ENCODE measurements around the gene FAM89A. TPM values are rescaled to one million over a fixed set of nuclear protein-coding genes. Genes with fewer than 3 reads are reported as not detected.
"Not testable (repeated sequence)": the region's sequence is repeated elsewhere in the genome, so short reads cannot be mapped to it uniquely, and the experiment has no call there.

The FAM89A gene
- total RNA-seq, 1 donor from 2014 or later = 11.8 TPM

GRCh38 chr1:231032963-231033362 is 7.1 kb downstream of the FAM89A start:
- DNase-seq (ENCODE audit: low spot score in 2 of 2, unreplicated experiment in 2 of 2) = no peak
- Mint-ChIP-seq H3K36me3 (peaks cover 6% of the 10 kb centered on the region), H3K27ac (no peak overlapping the region), H3K27me3 (ENCODE audit: low read depth) (peaks cover 3% of the 10 kb centered on the region), H3K9me3 (no peaks in the 10 kb centered on the region), H3K4me3 (no peak overlapping the region), H3K4me1 (peaks cover 7% of the 10 kb centered on the region)
- TF ChIP-seq CTCF (IDR thresholded peaks at IDR 0.05; ENCODE audit: unreplicated experiment) = no peak

GRCh38 chr1:231029841-231030240 is 10.2 kb downstream of the FAM89A start:
- DNase-seq (ENCODE audit: low spot score in 2 of 2, unreplicated experiment in 2 of 2) = no peak
- no peak overlapping the region for H3K27ac Mint-ChIP-seq
- no peaks in the 10 kb centered on the region for H3K9me3 Mint-ChIP-seq
- TF ChIP-seq CTCF (IDR thresholded peaks at IDR 0.05; ENCODE audit: unreplicated experiment) = no peak
- no peaks in the 10 kb centered on the region for H3K27me3 Mint-ChIP-seq (ENCODE audit: low read depth)
- no peaks in the 10 kb centered on the region for H3K36me3 Mint-ChIP-seq
- no peaks in the 10 kb centered on the region for H3K4me1 Mint-ChIP-seq
- H3K4me3 Mint-ChIP-seq = no peak overlapping the region

GRCh38 chr1:231029247-231029646 is 10.8 kb downstream of the FAM89A start:
- H3K27me3 Mint-ChIP-seq (ENCODE audit: low read depth); H3K9me3 Mint-ChIP-seq; DNase-seq (ENCODE audit: low spot score in 2 of 2, unreplicated experiment in 2 of 2); H3K4me3 Mint-ChIP-seq; H3K4me1 Mint-ChIP-seq; H3K27ac Mint-ChIP-seq; H3K36me3 Mint-ChIP-seq: not testable (repeated sequence)

GRCh38 chr1:231028682-231029081 is 11.4 kb downstream of the FAM89A start:
- no peak for DNase-seq (ENCODE audit: low spot score in 2 of 2, unreplicated experiment in 2 of 2)
- Mint-ChIP-seq H3K4me1 (no peaks in the 10 kb centered on the region), H3K27me3 (ENCODE audit: low read depth) (no peaks in the 10 kb centered on the region), H3K9me3 (no peaks in the 10 kb centered on the region), H3K4me3 (no peak overlapping the region), H3K36me3 (no peaks in the 10 kb centered on the region), H3K27ac (no peak overlapping the region)
- TF ChIP-seq CTCF (IDR thresholded peaks at IDR 0.05; ENCODE audit: unreplicated experiment) = no peak

- no peak for TF ChIP-seq CTCF (IDR thresholded peaks at IDR 0.05; ENCODE audit: unreplicated experiment)
- Mint-ChIP-seq H3K4me3 (no peak overlapping the region), H3K27ac (no peak overlapping the region), H3K36me3 (no peaks in the 10 kb centered on the region), H3K4me1 (no peaks in the 10 kb centered on the region), H3K27me3 (ENCODE audit: low read depth) (no peaks in the 10 kb centered on the region), H3K9me3 (no peaks in the 10 kb centered on the region)
- no peak for DNase-seq (ENCODE audit: low spot score in 2 of 2, unreplicated experiment in 2 of 2)
Measured at GRCh38 chr1:231027971-231028370, 12.1 kb downstream of the FAM89A start.

- DNase-seq (ENCODE audit: low spot score in 2 of 2, unreplicated experiment in 2 of 2) = no peak
- no peak for TF ChIP-seq CTCF (IDR thresholded peaks at IDR 0.05; ENCODE audit: unreplicated experiment)
- Mint-ChIP-seq H3K4me1 (no peaks in the 10 kb centered on the region), H3K9me3 (no peaks in the 10 kb centered on the region), H3K4me3 (no peak overlapping the region), H3K36me3 (no peaks in the 10 kb centered on the region), H3K27ac (no peak overlapping the region), H3K27me3 (ENCODE audit: low read depth) (no peaks in the 10 kb centered on the region)
Measured at GRCh38 chr1:231027136-231027925, 12.7 kb downstream of the FAM89A start.

Measured in mesothelial cell of epicardium (in vitro differentiated cells).